ENCODE measurements around the gene PLEKHH2. TPM values are rescaled to one million over a fixed set of nuclear protein-coding genes. Genes with fewer than 3 reads are reported as not detected.

Gene PLEKHH2
- total and polyA plus RNA-seq, 12 donors, result 0.23 to 3.1 (median 1.2) TPM

DNA sequence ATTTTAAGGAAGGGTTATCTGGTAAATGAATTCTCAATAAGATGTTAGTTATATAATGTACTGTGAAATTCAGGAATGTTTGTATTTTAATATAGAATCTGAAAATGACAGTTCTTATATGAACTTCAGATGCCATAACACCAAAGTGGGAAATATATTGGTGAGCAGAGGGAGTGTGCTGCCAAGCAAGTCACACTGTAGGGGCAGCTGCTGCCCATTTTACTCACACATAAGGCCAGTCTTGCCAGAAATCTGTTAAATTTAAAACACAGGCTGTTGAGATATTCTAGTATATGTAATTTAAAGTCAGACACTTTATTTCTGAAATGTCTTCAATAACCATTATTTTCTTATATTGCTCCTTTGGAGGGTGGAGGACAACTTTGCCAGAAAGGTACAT is 73.8 kb downstream of the PLEKHH2 start:
- Histone ChIP-seq H3K9me3 (no peaks in the 10 kb centered on the region), H3K4me1 (peaks cover 0 to 8% (median 0%) of the 10 kb centered on the region in 9 donors), H3K36me3 (peaks cover 0 to 16% (median 0%) of the 10 kb centered on the region in 9 donors), H3K4me3 (no peak overlapping the region), H3K27ac (no peak overlapping the region), H3K27me3 (peaks cover 0 to 20% (median 3%) of the 10 kb centered on the region in 7 donors)
- ATAC-seq (no peak), DNase-seq (no peak)
- TF ChIP-seq, protein P1, sequence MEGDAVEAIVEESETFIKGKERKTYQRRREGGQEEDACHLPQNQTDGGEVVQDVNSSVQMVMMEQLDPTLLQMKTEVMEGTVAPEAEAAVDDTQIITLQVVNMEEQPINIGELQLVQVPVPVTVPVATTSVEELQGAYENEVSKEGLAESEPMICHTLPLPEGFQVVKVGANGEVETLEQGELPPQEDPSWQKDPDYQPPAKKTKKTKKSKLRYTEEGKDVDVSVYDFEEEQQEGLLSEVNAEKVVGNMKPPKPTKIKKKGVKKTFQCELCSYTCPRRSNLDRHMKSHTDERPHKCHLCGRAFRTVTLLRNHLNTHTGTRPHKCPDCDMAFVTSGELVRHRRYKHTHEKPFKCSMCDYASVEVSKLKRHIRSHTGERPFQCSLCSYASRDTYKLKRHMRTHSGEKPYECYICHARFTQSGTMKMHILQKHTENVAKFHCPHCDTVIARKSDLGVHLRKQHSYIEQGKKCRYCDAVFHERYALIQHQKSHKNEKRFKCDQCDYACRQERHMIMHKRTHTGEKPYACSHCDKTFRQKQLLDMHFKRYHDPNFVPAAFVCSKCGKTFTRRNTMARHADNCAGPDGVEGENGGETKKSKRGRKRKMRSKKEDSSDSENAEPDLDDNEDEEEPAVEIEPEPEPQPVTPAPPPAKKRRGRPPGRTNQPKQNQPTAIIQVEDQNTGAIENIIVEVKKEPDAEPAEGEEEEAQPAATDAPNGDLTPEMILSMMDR (IDR thresholded peaks at IDR 0.05), result no peak
- intact Hi-C loops (cut with DNase I), result no loop called here

DNA sequence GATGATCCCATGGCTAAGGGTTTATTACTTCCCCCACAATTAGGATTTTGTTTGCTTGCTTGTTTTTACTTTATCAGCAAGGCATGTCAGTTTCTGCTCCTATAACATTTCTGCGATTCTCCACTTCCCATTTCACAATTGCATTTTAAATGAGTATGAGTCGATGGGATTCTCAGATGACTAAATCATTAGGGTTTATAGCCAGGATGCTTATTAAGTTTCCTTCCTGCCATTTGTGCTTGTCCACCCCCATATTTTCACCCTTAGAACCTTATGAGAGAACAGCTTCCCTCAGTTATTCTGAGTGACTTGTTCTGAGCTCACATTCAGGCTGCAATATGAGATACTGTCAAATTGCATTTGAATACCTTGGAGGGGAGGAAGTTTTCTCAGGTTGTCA is 77.1 kb downstream of the PLEKHH2 start:
- Histone ChIP-seq H3K27me3 (peaks cover 0 to 29% (median 3%) of the 10 kb centered on the region in 7 donors), H3K27ac (no peak overlapping the region), H3K4me3 (no peak overlapping the region), H3K9me3 (no peaks in the 10 kb centered on the region), H3K36me3 (peaks cover 0 to 16% (median 0%) of the 10 kb centered on the region in 9 donors), H3K4me1 (no peaks in the 10 kb centered on the region)
- DNase-seq, result no peak
- no peak for ATAC-seq
- 50 to 53% methylated on average over 2 of the region's 2 CpGs for WGBS, 2 donors
- intact Hi-C loops (cut with DNase I), result no loop called here
- TF ChIP-seq, protein P1 (IDR thresholded peaks at IDR 0.05), result no peak

DNA sequence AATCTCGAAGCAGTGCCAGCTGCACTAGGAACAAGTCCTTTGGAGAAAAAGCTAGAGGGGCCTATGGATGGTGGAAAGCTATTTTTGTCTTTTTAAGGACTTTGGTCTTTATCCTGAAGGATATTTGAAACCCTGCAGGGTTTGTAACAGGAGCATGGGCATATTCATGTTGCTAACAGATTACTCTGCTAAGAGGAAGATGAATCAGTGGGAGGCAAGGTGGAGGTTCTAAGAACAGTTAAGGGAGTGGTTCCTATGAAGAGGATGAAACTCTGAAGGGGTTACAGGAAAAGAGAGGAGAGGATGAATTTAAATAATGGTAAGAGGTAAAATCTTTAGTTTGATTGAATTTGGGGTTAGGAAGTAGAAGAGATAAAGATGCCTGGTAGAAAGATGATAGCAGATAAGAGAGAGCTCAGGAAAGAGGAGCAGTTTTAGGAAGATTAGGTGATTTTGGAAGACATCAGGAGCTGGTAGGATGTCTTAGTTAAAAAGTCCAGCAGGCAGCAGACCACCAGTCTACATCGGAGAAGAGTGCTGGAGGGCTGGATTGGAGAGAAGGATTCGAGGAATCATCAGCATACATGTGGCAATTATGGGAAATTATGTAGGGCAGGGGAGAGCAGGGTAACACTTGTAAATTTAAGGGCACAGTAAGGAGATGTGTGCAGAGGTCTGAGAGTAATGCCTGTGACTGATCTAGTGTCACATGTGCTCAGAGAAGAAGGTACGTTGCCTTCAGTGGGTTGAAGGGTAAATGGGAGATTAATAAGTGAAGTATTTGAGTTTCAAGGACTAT is 78.4 kb downstream of the PLEKHH2 start:
- intact Hi-C loops (cut with DNase I), result no loop called here
- no peak for ATAC-seq

DNA sequence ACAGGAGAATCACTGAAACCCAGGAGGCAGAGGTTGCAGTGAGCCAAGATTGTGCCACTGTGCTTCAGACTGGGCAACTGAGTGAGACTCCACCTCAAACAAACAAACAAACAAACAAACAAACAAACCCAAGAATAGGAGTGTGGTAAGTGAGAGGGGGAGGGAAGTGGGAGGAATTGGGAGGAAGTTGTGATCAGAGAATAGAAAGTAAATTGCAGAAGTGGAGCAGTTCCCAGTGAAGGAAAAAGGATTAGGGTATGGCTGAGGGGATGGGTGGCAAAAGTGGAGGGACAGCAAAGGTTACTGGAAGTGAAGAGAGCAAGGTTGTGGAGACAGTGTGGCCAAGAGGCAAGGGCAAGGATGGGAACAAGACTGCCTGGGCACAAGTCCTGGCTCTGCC is 80.3 kb downstream of the PLEKHH2 start:
- TF ChIP-seq, protein P1 (IDR thresholded peaks at IDR 0.05), result no peak

More for the DNA sequence above, 78.4 kb downstream of the PLEKHH2 start:
- TF ChIP-seq, protein P1 (IDR thresholded peaks at IDR 0.05), result no peak
- Histone ChIP-seq H3K9me3 (no peaks in the 10 kb centered on the region), H3K4me1 (no peaks in the 10 kb centered on the region), H3K27ac (no peak overlapping the region), H3K36me3 (peaks cover 0 to 8% (median 0%) of the 10 kb centered on the region in 9 donors), H3K4me3 (no peak overlapping the region), H3K27me3 (peaks cover 0 to 29% (median 3%) of the 10 kb centered on the region in 7 donors)
- no peak for DNase-seq
- 91 to 92% methylated on average over 4 of the region's 4 CpGs for WGBS, 2 donors

More for the DNA sequence above, 80.3 kb downstream of the PLEKHH2 start:
- peaks cover 0 to 4% (median 0%) of the 10 kb centered on the region in 9 donors for H3K36me3 ChIP-seq
- H3K4me3 ChIP-seq, result no peak overlapping the region
- no peak for ATAC-seq
- intact Hi-C loops (cut with DNase I), result no loop called here
- peaks cover 0 to 23% (median 0%) of the 10 kb centered on the region in 7 donors for H3K27me3 ChIP-seq
- H3K27ac ChIP-seq, result no peak overlapping the region
- no peak for DNase-seq
- H3K9me3 ChIP-seq, result no peaks in the 10 kb centered on the region
- no peaks in the 10 kb centered on the region for H3K4me1 ChIP-seq
